ENCODE measurements around the gene ZNF687. TPM values are rescaled to one million over a fixed set of nuclear protein-coding genes. Genes with fewer than 3 reads are reported as not detected.

Gene ZNF687
- total and polyA plus RNA-seq, 2 of the 4 experiments (the other 2 are of a cell fraction) = 5.7 to 10.8 TPM

DNA sequence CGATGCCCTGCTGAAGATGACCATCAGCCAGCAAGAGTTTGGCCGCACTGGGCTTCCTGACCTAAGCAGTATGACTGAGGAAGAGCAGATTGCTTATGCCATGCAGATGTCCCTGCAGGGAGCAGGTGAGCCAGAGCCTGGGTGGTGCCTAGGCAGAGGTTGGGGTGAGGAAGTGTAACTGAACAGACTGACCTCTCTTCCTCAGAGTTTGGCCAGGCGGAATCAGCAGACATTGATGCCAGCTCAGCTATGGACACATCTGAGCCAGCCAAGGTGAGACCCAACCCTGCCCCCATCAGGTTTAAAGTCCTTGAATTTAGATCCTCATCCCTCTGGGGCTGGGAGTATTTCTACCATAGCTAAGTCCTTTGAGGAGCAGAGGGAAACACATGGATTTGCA is 15.8 kb upstream of the ZNF687 start:
- Histone ChIP-seq H3K14ac (replicated peaks; ENCODE audit: low read depth, low read length) (no peak overlapping the region), H2BK20ac (ENCODE audit: low read depth, low read length) (no peak overlapping the region), H3K4me3 (ENCODE audit: insufficient read depth, low read depth, low read length) (no peak overlapping the region), H3K23ac (ENCODE audit: low read depth, low read length) (no peak overlapping the region), H3K79me1 (ENCODE audit: low read depth in 1 of 2, low read length in 2 of 2) (peaks cover 12 to 29% of the 10 kb centered on the region in 2 experiments), H3K9me1 (ENCODE audit: insufficient read depth, low read length) (no peaks in the 10 kb centered on the region), H4K20me1 (ENCODE audit: insufficient read depth, low read length) (no peaks in the 10 kb centered on the region), H3K56ac (ENCODE audit: extremely low read depth, insufficient read depth, low read length) (no peak overlapping the region), H3K4me1 (ENCODE audit: control insufficient read depth, insufficient read depth, low read length) (no peaks in the 10 kb centered on the region), H3K27me3 (ENCODE audit: control insufficient read depth, insufficient read depth, low read length) (no peaks in the 10 kb centered on the region), H4K5ac (ENCODE audit: low read depth, low read length) (no peak overlapping the region), H3K18ac (ENCODE audit: low read depth, low read length) (no peak overlapping the region), H2AK9ac (replicated peaks; ENCODE audit: low read depth, low read length, poor library complexity) (no peak overlapping the region), H2BK120ac (ENCODE audit: low read depth, low read length) (no peak overlapping the region), H2AK5ac (ENCODE audit: low read depth, low read length) (no peak overlapping the region), H2BK15ac (ENCODE audit: low read depth, low read length) (no peak overlapping the region), H3K36me3 (ENCODE audit: control insufficient read depth, insufficient read depth, low read length) (peaks cover 51% of the 10 kb centered on the region), H2AFZ (replicated peaks; ENCODE audit: low read length, poor library complexity) (no peak overlapping the region), H4K91ac (ENCODE audit: insufficient read depth, low read depth, low read length) (no peak overlapping the region), H3K9ac (ENCODE audit: low read depth, low read length) (no peak overlapping the region), H2BK5ac (ENCODE audit: low read depth, low read length, poor library complexity, severe bottlenecking) (no peak overlapping the region), H3K4me2 (ENCODE audit: low read depth, low read length) (no peak overlapping the region), H4K8ac (ENCODE audit: low read depth in 2 of 2, low read length in 2 of 2) (no peak overlapping the region), H3K4ac (ENCODE audit: low read depth, low read length) (no peak overlapping the region), H3K27ac (ENCODE audit: insufficient read depth, low read length) (no peak overlapping the region), H3K9me3 (ENCODE audit: control insufficient read depth, insufficient read depth, low read length) (no peaks in the 10 kb centered on the region)
- no peak for DNase-seq
- in situ Hi-C loops (cut with MboI; ENCODE audit: low sequenced_read_pairs) (no loop called here), dilution Hi-C loops (cut with HindIII; ENCODE audit: low sequenced_read_pairs, unreplicated experiment) (no loop called here), intact Hi-C loops (cut with micrococcal nuclease) (no loop called here)
- no peak for TF ChIP-seq MXI1 (IDR thresholded peaks at IDR 0.05; ENCODE audit: borderline replicate concordance, low read depth, low read length)
- TF ChIP-seq SMC3 (IDR thresholded peaks at IDR 0.05; ENCODE audit: low read depth, low read length) = no peak
- TF ChIP-seq RFX5 (IDR thresholded peaks at IDR 0.05; ENCODE audit: low read depth, low read length) = no peak
- no peak for TF ChIP-seq RAD21 (IDR thresholded peaks at IDR 0.05; ENCODE audit: low read length)
- no peak for TF ChIP-seq MAFK (IDR thresholded peaks at IDR 0.05; ENCODE audit: low read depth, low read length)
- no peak for TF ChIP-seq NFE2L2 (IDR thresholded peaks at IDR 0.05; ENCODE audit: low read depth, low read length)
- TF ChIP-seq, protein P1, sequence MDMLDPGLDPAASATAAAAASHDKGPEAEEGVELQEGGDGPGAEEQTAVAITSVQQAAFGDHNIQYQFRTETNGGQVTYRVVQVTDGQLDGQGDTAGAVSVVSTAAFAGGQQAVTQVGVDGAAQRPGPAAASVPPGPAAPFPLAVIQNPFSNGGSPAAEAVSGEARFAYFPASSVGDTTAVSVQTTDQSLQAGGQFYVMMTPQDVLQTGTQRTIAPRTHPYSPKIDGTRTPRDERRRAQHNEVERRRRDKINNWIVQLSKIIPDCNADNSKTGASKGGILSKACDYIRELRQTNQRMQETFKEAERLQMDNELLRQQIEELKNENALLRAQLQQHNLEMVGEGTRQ (IDR thresholded peaks at IDR 0.05; ENCODE audit: low read depth, low read length) = no peak
- no peak for TF ChIP-seq CHD1 (IDR thresholded peaks at IDR 0.05; ENCODE audit: low read depth, low read length)
- no peak for TF ChIP-seq CTCF (conservative IDR thresholded peaks at IDR 0.05; ENCODE audit: low read depth, low read length)
- TF ChIP-seq RCOR1 (IDR thresholded peaks at IDR 0.05; ENCODE audit: insufficient replicate concordance, low read length) = no peak
- TF ChIP-seq CEBPB (IDR thresholded peaks at IDR 0.05; ENCODE audit: low read depth, low read length) = no peak
- no peak for TF ChIP-seq MAZ (IDR thresholded peaks at IDR 0.05; ENCODE audit: borderline replicate concordance, low read depth, low read length)
- TF ChIP-seq, protein P2, sequence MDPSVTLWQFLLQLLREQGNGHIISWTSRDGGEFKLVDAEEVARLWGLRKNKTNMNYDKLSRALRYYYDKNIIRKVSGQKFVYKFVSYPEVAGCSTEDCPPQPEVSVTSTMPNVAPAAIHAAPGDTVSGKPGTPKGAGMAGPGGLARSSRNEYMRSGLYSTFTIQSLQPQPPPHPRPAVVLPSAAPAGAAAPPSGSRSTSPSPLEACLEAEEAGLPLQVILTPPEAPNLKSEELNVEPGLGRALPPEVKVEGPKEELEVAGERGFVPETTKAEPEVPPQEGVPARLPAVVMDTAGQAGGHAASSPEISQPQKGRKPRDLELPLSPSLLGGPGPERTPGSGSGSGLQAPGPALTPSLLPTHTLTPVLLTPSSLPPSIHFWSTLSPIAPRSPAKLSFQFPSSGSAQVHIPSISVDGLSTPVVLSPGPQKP (IDR thresholded peaks at IDR 0.05; ENCODE audit: borderline replicate concordance, low read depth, low read length) = no peak
- TF ChIP-seq BHLHE40 (IDR thresholded peaks at IDR 0.05; ENCODE audit: low read depth, low read length) = no peak
- no peak for TF ChIP-seq POLR2A (IDR thresholded peaks at IDR 0.05; ENCODE audit: low read depth, low read length)
- TF ChIP-seq FOS (IDR thresholded peaks at IDR 0.05; ENCODE audit: low read depth, low read length) = no peak
- POLR2A ChIA-PET (ENCODE audit: unreplicated experiment) = no interaction called here
- WGBS, 2 experiments (ENCODE audit: extremely low coverage in 2 of 2, insufficient read length in 1 of 2) = no CpG with 5 or more reads among the region's 3 CpGs
- no TSS peak for BruUV-seq (replicated peaks)
- no peak for ATAC-seq (ENCODE audit: low read depth)
- CTCF ChIA-PET = no interaction called here

Measured in IMR-90 (cell line).